HEK293 (cell line): Measurements from ENCODE around the gene ACSS1.

Experiments used
- CTCF ChIA-PET: fragments of 350-600 bp; formaldehyde crosslinking; extraction: SDS; loops from one replicate; lab custom pipeline; 2021; ENCODE audit warnings: antibody characterized with exemption; lab: Yijun Ruan, JAX
- POLR2A ChIA-PET: fragments of 300-600 bp; formaldehyde crosslinking; extraction: SDS; loops from one replicate; lab custom pipeline; 2020; ENCODE audit warnings: antibody characterized with exemption, inconsistent platforms; lab: Yijun Ruan, JAX
- H3K27ac ChIP-seq: fragments of 200-500 bp; sonication (Bioruptor generic); 2 replicates; pipeline ENCODE4 v1.5.1; 2014; ENCODE audit warnings: low read depth, low read length, control low read depth, inconsistent platforms; ENCODE audit errors: extremely low read depth
- H3K36me3 ChIP-seq, 2 experiments: fragments of 200-500 bp in 1 of 2; sonication (Bioruptor generic) in 1 of 2; 1 replicate in 1 of 2; 2 replicates in 1 of 2; pipeline ENCODE4 v1.5.1; 2014 to 2017; ENCODE audit warnings: inconsistent platforms in 2 of 2, low read length in 2 of 2; ENCODE audit not compliant: control insufficient read depth in 2 of 2, insufficient read depth in 1 of 2
- H3K4me1 ChIP-seq: fragments of 200-500 bp; sonication (Bioruptor generic); 2 replicates; pipeline ENCODE4 v1.5.1; 2014; ENCODE audit warnings: mild to moderate bottlenecking, low read length, inconsistent platforms; ENCODE audit not compliant: control insufficient read depth, insufficient read depth
- H3K4me3 ChIP-seq: 2 replicates; pipeline ENCODE4 v1.5.1; 2011; ENCODE audit warnings: low read depth, mild to moderate bottlenecking, control low read depth, low read length, moderate library complexity
- H3K9me3 ChIP-seq: fragments of 200-500 bp; sonication (Bioruptor generic); 2 replicates; pipeline ENCODE4 v1.5.1; 2014; ENCODE audit warnings: low read depth, low read length, inconsistent platforms; ENCODE audit not compliant: control insufficient read depth, insufficient read depth
- PRDM1 ChIP-seq: fragments of 450-650 bp; formaldehyde crosslinking; IDR thresholded peaks from 2 replicates; pipeline ENCODE4; 2016; ENCODE audit warnings: missing biosample characterization, missing genetic modification characterization
- ZBTB17 ChIP-seq: fragments of 450-650 bp; formaldehyde crosslinking; IDR thresholded peaks from 2 replicates; pipeline ENCODE4 v1.5.1; 2016; ENCODE audit warnings: missing biosample characterization, missing genetic modification characterization
- ZNF2 ChIP-seq: fragments of 450-650 bp; formaldehyde crosslinking; IDR thresholded peaks from 2 replicates; pipeline ENCODE4 v1.5.1; 2016; ENCODE audit warnings: missing biosample characterization, missing genetic modification characterization
- ZNF302 ChIP-seq: fragments of 450-650 bp; formaldehyde crosslinking; IDR thresholded peaks from 2 replicates; pipeline ENCODE4 v1.5.1; 2016; ENCODE audit warnings: missing biosample characterization, missing genetic modification characterization, low read depth
- ZNF366 ChIP-seq: fragments of 450-650 bp; formaldehyde crosslinking; conservative IDR thresholded peaks from 2 replicates; pipeline ENCODE4 v1.5.1; 2016; ENCODE audit warnings: missing biosample characterization, missing genetic modification characterization
- ZNF654 ChIP-seq: fragments of 450-650 bp; formaldehyde crosslinking; IDR thresholded peaks from 2 replicates; pipeline ENCODE4 v1.5.1; 2016; ENCODE audit warnings: low read depth, missing biosample characterization, missing genetic modification characterization
- ZNF76 ChIP-seq: fragments of 450-650 bp; formaldehyde crosslinking; IDR thresholded peaks from 2 replicates; pipeline ENCODE4; 2016; ENCODE audit warnings: low read depth, missing biosample characterization, missing genetic modification characterization, borderline replicate concordance
- TF ChIP-seq, protein P1 (sequence below): IDR thresholded peaks from 2 replicates; pipeline ENCODE4 v1.6.1; 2011; ENCODE audit warnings: mild to moderate bottlenecking, low read depth, low read length, borderline replicate concordance
- TF ChIP-seq, protein P2 (sequence below): fragments of 450-650 bp; formaldehyde crosslinking; IDR thresholded peaks from 2 replicates; pipeline ENCODE4 v1.5.1; 2016; ENCODE audit warnings: missing biosample characterization, missing genetic modification characterization
- TF ChIP-seq, protein P3 (sequence below): fragments of 450-650 bp; formaldehyde crosslinking; IDR thresholded peaks from 2 replicates; pipeline ENCODE4 v1.5.1; 2016; ENCODE audit warnings: missing biosample characterization, missing genetic modification characterization
- TF ChIP-seq, protein P4 (sequence below): fragments of 450-650 bp; formaldehyde crosslinking; IDR thresholded peaks from 2 replicates; pipeline ENCODE4 v1.5.1; 2016; ENCODE audit warnings: missing biosample characterization, missing genetic modification characterization
- TF ChIP-seq, protein P5 (sequence below): fragments of 450-650 bp; formaldehyde crosslinking; IDR thresholded peaks from 2 replicates; pipeline ENCODE4 v1.5.1; 2017; ENCODE audit warnings: missing biosample characterization, mild to moderate bottlenecking, missing genetic modification characterization, moderate library complexity

Gene ACSS1

DNA sequence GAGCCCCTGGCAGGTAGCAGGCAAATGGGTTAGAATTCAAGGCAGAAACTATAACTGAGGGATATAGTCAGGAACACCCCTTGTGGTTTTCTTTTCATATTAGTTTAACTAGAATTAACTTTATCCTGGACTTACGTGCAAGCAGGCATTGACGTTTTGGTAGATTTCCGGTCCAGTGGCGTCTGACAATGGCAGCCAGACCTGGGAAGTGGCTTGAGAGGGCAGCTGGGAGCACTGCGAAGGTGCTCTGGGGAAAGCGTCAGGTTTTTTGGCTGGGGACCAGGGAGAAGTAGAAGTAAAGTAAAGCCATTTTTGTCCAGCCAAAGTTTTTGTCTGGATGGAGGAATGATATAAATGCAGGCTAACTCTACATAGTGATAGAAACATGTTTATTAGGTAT lies 8.4 kb upstream of the ACSS1 start:
- Histone ChIP-seq H3K4me3 (no peak overlapping the region), H3K27ac (no peak overlapping the region), H3K36me3 (no peaks in the 10 kb centered on the region), H3K9me3 (no peaks in the 10 kb centered on the region), H3K4me1 (no peaks in the 10 kb centered on the region)
- CTCF ChIA-PET: interaction anchor here (1.3 to 5.4 kb wide), 2 partner anchors 68 to 72 kb away, joined by 6 to 70 read pairs; no protein-coding TSS in a partner anchor
- TF ChIP-seq, protein P1, sequence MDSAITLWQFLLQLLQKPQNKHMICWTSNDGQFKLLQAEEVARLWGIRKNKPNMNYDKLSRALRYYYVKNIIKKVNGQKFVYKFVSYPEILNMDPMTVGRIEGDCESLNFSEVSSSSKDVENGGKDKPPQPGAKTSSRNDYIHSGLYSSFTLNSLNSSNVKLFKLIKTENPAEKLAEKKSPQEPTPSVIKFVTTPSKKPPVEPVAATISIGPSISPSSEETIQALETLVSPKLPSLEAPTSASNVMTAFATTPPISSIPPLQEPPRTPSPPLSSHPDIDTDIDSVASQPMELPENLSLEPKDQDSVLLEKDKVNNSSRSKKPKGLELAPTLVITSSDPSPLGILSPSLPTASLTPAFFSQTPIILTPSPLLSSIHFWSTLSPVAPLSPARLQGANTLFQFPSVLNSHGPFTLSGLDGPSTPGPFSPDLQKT: no peak
- peak; percentile 24; the same call in 1 of the 2 replicates for TF ChIP-seq ZNF76 (tag by site-specific recombination)
- 0 out of 2 replicates have a peak, but pooled peaks have one; percentile 10 for TF ChIP-seq PRDM1 (tag by site-specific recombination)
- POLR2A ChIA-PET: no interaction called here

DNA sequence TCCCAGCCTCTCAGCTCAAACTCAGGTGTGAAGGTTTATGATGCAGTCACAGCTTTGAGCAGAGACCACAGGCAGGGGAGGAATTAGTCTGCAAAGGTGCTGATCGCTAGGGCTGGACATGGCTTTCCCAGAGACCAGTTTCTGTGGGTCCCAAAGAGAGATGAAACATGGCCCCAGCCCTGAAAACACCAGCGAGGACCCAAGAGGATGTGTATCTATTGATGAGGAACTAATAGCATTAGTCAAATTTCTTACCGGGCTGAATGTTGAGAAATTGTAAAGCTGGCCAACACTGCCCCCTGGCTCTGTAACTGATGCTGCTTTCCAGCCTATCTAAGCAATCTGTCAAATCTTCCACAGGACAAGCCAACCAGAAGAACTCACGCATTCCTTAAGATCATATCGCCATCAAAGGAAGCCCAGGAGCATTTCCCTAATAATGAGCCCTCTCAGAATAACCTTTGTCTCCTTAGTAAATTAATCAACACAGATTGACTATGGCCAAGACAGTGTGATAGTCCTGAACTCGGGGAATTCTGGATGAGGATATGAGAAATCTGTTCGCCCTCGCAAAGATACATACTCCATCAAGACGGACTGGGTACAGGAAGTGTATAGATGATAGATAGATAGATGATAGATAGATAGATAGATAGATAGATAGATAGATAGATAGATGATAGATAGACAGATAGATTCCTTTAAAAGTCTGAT lies 7.8 kb upstream of the ACSS1 start:
- Histone ChIP-seq H3K36me3 (no peaks in the 10 kb centered on the region), H3K4me3 (no peak overlapping the region), H3K4me1 (no peaks in the 10 kb centered on the region), H3K9me3 (no peaks in the 10 kb centered on the region), H3K27ac (no peak overlapping the region)
- CTCF ChIA-PET: interaction anchor here (0.6 to 5.4 kb wide), 12 partner anchors 10 to 185 kb away, joined by 3 to 70 read pairs (median 5); no protein-coding TSS in a partner anchor
- POLR2A ChIA-PET: no interaction called here
- 0 out of 2 replicates have a peak, but pooled peaks have one; percentile 20 for TF ChIP-seq ZNF366 (tag by site-specific recombination)
- TF ChIP-seq, protein P2, sequence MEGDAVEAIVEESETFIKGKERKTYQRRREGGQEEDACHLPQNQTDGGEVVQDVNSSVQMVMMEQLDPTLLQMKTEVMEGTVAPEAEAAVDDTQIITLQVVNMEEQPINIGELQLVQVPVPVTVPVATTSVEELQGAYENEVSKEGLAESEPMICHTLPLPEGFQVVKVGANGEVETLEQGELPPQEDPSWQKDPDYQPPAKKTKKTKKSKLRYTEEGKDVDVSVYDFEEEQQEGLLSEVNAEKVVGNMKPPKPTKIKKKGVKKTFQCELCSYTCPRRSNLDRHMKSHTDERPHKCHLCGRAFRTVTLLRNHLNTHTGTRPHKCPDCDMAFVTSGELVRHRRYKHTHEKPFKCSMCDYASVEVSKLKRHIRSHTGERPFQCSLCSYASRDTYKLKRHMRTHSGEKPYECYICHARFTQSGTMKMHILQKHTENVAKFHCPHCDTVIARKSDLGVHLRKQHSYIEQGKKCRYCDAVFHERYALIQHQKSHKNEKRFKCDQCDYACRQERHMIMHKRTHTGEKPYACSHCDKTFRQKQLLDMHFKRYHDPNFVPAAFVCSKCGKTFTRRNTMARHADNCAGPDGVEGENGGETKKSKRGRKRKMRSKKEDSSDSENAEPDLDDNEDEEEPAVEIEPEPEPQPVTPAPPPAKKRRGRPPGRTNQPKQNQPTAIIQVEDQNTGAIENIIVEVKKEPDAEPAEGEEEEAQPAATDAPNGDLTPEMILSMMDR: peak; percentile 37; the same call in 1 of the 2 replicates
- no peak for TF ChIP-seq ZNF302 (tag by site-specific recombination)
- TF ChIP-seq, protein P3, sequence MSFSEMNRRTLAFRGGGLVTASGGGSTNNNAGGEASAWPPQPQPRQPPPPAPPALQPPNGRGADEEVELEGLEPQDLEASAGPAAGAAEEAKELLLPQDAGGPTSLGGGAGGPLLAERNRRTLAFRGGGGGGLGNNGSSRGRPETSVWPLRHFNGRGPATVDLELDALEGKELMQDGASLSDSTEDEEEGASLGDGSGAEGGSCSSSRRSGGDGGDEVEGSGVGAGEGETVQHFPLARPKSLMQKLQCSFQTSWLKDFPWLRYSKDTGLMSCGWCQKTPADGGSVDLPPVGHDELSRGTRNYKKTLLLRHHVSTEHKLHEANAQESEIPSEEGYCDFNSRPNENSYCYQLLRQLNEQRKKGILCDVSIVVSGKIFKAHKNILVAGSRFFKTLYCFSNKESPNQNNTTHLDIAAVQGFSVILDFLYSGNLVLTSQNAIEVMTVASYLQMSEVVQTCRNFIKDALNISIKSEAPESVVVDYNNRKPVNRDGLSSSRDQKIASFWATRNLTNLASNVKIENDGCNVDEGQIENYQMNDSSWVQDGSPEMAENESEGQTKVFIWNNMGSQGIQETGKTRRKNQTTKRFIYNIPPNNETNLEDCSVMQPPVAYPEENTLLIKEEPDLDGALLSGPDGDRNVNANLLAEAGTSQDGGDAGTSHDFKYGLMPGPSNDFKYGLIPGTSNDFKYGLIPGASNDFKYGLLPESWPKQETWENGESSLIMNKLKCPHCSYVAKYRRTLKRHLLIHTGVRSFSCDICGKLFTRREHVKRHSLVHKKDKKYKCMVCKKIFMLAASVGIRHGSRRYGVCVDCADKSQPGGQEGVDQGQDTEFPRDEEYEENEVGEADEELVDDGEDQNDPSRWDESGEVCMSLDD (tag by site-specific recombination): no peak
- TF ChIP-seq, protein P4, sequence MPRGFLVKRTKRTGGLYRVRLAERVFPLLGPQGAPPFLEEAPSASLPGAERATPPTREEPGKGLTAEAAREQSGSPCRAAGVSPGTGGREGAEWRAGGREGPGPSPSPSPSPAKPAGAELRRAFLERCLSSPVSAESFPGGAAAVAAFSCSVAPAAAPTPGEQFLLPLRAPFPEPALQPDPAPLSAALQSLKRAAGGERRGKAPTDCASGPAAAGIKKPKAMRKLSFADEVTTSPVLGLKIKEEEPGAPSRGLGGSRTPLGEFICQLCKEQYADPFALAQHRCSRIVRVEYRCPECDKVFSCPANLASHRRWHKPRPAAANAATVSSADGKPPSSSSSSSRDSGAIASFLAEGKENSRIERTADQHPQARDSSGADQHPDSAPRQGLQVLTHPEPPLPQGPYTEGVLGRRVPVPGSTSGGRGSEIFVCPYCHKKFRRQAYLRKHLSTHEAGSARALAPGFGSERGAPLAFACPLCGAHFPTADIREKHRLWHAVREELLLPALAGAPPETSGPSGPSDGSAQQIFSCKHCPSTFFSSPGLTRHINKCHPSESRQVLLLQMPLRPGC (tag by site-specific recombination): 0 out of 2 replicates have a peak, but pooled peaks have one; percentile 22
- peak; percentile 79 for TF ChIP-seq ZNF654 (tag by site-specific recombination)
- peak; percentile 58 for TF ChIP-seq ZBTB17 (tag by site-specific recombination)
- 0 out of 2 replicates have a peak, but pooled peaks have one; percentile 57 for TF ChIP-seq ZNF2
- TF ChIP-seq, protein P5, sequence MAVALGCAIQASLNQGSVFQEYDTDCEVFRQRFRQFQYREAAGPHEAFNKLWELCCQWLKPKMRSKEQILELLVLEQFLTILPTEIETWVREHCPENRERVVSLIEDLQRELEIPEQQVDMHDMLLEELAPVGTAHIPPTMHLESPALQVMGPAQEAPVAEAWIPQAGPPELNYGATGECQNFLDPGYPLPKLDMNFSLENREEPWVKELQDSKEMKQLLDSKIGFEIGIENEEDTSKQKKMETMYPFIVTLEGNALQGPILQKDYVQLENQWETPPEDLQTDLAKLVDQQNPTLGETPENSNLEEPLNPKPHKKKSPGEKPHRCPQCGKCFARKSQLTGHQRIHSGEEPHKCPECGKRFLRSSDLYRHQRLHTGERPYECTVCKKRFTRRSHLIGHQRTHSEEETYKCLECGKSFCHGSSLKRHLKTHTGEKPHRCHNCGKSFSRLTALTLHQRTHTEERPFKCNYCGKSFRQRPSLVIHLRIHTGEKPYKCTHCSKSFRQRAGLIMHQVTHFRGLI (tag by site-specific recombination): no peak
